GM12873 (cell line): ENCODE data around the gene CAP2.

Source experiments
- CTCF ChIP-seq: IDR thresholded peaks from 2 replicates; pipeline ENCODE4 v1.5.1; 2012; ENCODE audit warnings: low read depth, mild to moderate bottlenecking, moderate library complexity, low read length, control low read depth; ENCODE audit not compliant: insufficient read depth; ENCODE audit errors: missing control alignments

Gene CAP2

GRCh38 chr6:17385660-17386059 lies 7.7 kb upstream of the CAP2 start:
- TF ChIP-seq CTCF = no peak

DNA sequence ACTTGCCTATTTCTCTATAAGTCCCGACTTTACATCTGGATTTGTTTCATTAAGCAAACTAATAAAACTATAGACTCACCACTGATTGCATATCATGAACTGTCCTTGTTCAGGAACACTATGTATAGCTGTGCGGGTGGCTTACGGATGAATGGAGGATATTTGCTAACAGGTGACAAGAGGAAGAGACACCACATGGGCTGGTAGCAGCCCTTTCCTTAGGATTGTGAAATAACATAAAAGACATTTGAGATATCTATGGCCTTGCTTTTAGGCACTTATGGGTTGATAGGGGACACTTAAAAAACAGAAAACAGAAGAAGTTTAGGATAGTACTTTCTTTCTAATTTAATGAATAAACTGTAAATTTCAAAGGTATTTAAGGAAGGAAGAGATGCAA lies 5.0 kb upstream of the CAP2 start:
- no peak for TF ChIP-seq CTCF

DNA sequence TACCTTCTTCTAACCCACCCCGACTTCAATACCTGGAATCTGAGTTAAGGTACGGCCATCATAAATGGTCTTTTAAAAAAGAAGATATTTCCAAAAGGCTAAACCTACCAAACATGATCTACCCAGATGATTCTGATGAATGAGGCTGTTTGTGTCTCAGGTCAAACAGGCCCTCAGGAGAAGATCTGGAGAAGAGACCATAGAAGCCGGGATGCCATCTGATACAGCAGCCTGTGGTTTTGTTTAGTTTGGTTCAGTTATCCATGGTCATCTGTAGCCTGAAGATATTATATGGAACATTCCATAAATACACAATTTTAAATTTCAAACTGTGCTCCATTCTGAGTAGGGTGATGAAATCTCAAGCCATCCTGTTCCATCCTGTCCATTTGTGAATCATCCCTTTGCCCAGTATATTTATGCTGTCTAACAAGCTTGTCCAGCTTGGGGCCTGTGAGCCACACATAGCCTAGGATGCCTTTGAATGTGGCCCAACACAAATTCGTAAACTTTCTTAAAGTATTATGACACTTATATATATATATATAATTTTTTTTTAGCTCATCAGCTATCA lies 4.0 kb upstream of the CAP2 start:
- no peak for TF ChIP-seq CTCF

DNA sequence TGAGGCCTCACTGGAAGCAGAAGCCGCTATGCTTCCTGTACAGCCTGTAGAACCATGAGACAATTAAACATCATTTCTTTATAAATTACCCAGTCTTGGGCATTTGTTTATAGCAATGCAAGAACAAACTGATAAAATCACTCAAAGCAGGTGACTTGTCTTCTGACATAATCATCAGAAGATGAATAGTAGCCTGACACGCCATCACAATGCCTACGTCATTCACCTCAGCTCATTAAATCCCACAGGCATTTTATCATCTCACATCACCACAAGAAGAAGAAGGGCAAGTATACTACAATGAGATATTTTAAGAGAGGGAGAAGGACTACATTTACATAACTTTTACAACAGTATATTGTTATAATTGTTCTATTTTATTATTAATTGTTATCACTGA lies 3.1 kb upstream of the CAP2 start:
- no peak for TF ChIP-seq CTCF

- no peak for TF ChIP-seq CTCF
Observed at GRCh38 chr6:17391976-17392375, 1.4 kb upstream of the CAP2 start.

DNA sequence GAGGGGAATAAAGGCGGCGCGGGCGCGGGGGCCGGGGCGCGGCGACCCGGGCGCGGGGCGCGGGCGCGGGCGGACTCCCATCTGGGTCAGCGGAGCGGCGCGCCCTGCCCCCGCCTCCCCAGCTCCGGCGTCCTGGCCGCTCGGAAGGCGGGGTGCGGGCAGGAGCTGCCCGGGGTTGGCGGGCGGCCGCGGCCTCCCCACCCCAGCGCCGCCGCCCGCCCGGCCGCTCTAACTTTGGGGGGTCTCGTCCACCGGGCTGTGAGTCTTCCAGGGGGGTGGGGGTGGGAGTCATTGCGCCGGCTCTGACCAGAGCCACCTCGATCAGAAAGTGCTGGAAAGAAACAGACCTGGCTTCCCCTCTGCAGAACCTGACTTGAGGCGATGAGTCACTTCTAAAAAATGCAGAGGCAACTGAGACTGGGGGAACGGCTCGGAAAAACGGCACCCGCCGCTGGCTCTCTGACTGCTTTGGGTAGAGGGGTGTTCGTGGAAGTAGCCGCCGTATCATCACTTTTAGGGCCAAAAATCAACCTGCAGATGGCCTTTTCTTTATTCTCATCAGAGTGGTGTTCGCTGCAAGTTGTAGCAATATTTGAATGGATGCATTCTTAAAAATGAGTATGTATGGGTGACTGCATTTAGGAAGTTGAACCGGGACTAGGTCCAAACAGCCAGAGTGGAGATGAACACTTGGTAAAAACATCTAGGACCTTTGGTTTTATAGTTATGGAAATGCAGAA lies 667 bp downstream of the CAP2 start:
- no peak for TF ChIP-seq CTCF

DNA sequence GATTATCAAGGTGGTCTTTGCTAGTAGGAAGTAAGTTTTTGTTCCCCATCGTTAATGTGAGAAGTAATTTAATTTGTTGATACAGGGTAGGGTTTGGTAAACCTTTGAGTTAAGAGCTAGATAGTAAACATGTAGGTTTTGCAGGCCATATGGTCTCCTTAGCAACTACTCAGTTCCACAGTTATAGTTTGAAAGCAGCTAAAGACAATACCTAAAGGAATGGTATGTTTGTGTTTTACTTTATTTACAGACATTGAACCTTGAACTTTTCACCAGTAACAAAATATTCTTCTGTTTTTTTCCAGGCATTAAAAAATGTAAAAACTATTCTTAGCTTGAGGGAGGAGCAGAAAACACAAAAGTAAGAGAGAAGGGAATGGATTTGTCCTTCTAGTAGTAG lies 1.7 kb downstream of the CAP2 start:
- no peak for TF ChIP-seq CTCF
